ENCODE measurements around the gene CNOT4. TPM values are rescaled to one million over a fixed set of nuclear protein-coding genes. Genes with fewer than 3 reads are reported as not detected.

The CNOT4 gene
- total and polyA plus RNA-seq, 2 of the 4 experiments (the other 2 are of a cell fraction): 7.0 to 8.1 TPM

DNA sequence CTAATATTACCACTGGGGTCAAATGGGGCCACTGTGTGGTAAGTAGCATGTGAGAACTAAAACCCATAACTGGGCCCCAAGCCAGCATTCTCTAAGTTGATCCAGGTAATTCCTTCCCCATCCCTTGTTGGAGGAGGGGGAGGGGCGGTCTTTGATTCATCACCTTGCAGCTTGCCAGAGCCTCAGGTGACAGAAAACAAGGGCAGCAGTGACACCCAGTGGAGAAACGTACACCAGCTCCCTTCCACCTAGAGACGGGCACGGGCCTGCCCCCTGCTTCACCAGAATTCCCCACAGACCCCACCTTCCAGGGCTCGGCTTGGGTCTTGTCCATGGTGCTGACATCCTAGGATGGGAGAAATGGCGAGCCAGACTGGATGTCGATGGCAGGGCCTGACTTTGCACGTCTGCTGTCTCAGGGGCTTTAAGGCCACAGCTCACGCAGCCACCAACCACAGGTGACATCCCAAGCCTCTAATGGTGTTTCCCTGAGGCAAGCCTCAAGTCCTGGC is 174.2 kb downstream of the CNOT4 start:
- Histone ChIP-seq H3K4me1 (ENCODE audit: control insufficient read depth, insufficient read depth, low read length) (no peaks in the 10 kb centered on the region), H3K9me1 (ENCODE audit: insufficient read depth, low read length) (no peaks in the 10 kb centered on the region), H3K14ac (replicated peaks; ENCODE audit: low read depth, low read length) (no peak overlapping the region), H3K27me3 (ENCODE audit: control insufficient read depth, insufficient read depth, low read length) (peaks cover 6% of the 10 kb centered on the region), H4K8ac (ENCODE audit: low read depth in 2 of 2, low read length in 2 of 2) (no peak overlapping the region), H4K91ac (ENCODE audit: insufficient read depth, low read depth, low read length) (no peak overlapping the region), H2AK9ac (replicated peaks; ENCODE audit: low read depth, low read length, poor library complexity) (no peak overlapping the region), H3K79me1 (ENCODE audit: low read depth in 1 of 2, low read length in 2 of 2) (no peaks in the 10 kb centered on the region), H4K5ac (ENCODE audit: low read depth, low read length) (no peak overlapping the region), H3K4me3 (ENCODE audit: insufficient read depth, low read depth, low read length) (no peak overlapping the region), H3K4me2 (ENCODE audit: low read depth, low read length) (no peak overlapping the region), H4K20me1 (ENCODE audit: insufficient read depth, low read length) (no peaks in the 10 kb centered on the region), H3K9me3 (ENCODE audit: control insufficient read depth, insufficient read depth, low read length) (no peaks in the 10 kb centered on the region), H3K23ac (ENCODE audit: low read depth, low read length) (no peak overlapping the region), H3K56ac (ENCODE audit: extremely low read depth, insufficient read depth, low read length) (no peak overlapping the region), H2BK20ac (ENCODE audit: low read depth, low read length) (no peak overlapping the region), H3K18ac (ENCODE audit: low read depth, low read length) (no peak overlapping the region), H3K36me3 (ENCODE audit: control insufficient read depth, insufficient read depth, low read length) (no peaks in the 10 kb centered on the region), H2BK5ac (ENCODE audit: low read depth, low read length, poor library complexity, severe bottlenecking) (no peak overlapping the region), H3K27ac (ENCODE audit: insufficient read depth, low read length) (no peak overlapping the region), H3K9ac (ENCODE audit: low read depth, low read length) (no peak overlapping the region), H3K4ac (ENCODE audit: low read depth, low read length) (no peak overlapping the region), H2AK5ac (ENCODE audit: low read depth, low read length) (no peak overlapping the region), H2BK15ac (ENCODE audit: low read depth, low read length) (no peak overlapping the region), H2AFZ (replicated peaks; ENCODE audit: low read length, poor library complexity) (no peak overlapping the region), H2BK120ac (ENCODE audit: low read depth, low read length) (no peak overlapping the region)
- intact Hi-C loops (cut with micrococcal nuclease) (no loop called here), dilution Hi-C loops (cut with HindIII; ENCODE audit: low sequenced_read_pairs, unreplicated experiment) (no loop called here), in situ Hi-C loops (cut with MboI; ENCODE audit: low sequenced_read_pairs) (no loop called here)
- DNase-seq (peak; percentile 28), ATAC-seq (ENCODE audit: low read depth) (peak; percentile 65)
- BruUV-seq (replicated peaks): no TSS peak
- POLR2A ChIA-PET (ENCODE audit: unreplicated experiment): no interaction called here
- CTCF ChIA-PET: no interaction called here
- TF ChIP-seq RAD21 (IDR thresholded peaks at IDR 0.05; ENCODE audit: low read length) (peak; percentile 32; the same call in 1 of the 2 replicates), SMC3 (IDR thresholded peaks at IDR 0.05; ENCODE audit: low read depth, low read length) (peak; percentile 29; the same call in 1 of the 2 replicates), CEBPB (IDR thresholded peaks at IDR 0.05; ENCODE audit: low read depth, low read length) (no peak)
- TF ChIP-seq, protein P1, sequence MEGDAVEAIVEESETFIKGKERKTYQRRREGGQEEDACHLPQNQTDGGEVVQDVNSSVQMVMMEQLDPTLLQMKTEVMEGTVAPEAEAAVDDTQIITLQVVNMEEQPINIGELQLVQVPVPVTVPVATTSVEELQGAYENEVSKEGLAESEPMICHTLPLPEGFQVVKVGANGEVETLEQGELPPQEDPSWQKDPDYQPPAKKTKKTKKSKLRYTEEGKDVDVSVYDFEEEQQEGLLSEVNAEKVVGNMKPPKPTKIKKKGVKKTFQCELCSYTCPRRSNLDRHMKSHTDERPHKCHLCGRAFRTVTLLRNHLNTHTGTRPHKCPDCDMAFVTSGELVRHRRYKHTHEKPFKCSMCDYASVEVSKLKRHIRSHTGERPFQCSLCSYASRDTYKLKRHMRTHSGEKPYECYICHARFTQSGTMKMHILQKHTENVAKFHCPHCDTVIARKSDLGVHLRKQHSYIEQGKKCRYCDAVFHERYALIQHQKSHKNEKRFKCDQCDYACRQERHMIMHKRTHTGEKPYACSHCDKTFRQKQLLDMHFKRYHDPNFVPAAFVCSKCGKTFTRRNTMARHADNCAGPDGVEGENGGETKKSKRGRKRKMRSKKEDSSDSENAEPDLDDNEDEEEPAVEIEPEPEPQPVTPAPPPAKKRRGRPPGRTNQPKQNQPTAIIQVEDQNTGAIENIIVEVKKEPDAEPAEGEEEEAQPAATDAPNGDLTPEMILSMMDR (conservative IDR thresholded peaks at IDR 0.05; ENCODE audit: low read depth, low read length): peak; percentile 27; the same call in 1 of the 2 replicates
- no CpG with 5 or more reads among the region's 9 CpGs for WGBS, 2 experiments (ENCODE audit: extremely low coverage in 2 of 2, insufficient read length in 1 of 2)

Measured in IMR-90 (cell line).